KMS-11 (cell line): Measurements from ENCODE around the gene CLDN34.

Source experiments
- H2AFZ ChIP-seq: fragments of 200-600 bp; sonication (generic); 2 replicates; pipeline ENCODE4 v1.6.1; 2016; ENCODE audit warnings: antibody characterized with exemption, mixed run types, low read depth
- H3K27ac ChIP-seq: fragments of 200-600 bp; sonication (generic); 2 replicates; pipeline ENCODE4 v1.6.1; 2016; ENCODE audit warnings: mild to moderate bottlenecking, mixed run types
- H3K27me3 ChIP-seq: fragments of 200-600 bp; sonication (generic); 2 replicates; pipeline ENCODE4 v1.6.1; 2017; ENCODE audit warnings: mild to moderate bottlenecking, low read depth, mixed run types, moderate library complexity; ENCODE audit not compliant: insufficient read depth
- H3K36me3 ChIP-seq: fragments of 200-600 bp; sonication (generic); 2 replicates; pipeline ENCODE4 v1.6.1; 2017; ENCODE audit warnings: mild to moderate bottlenecking, mixed run types; ENCODE audit not compliant: insufficient read depth
- H3K4me1 ChIP-seq: fragments of 200-600 bp; sonication (generic); 2 replicates; pipeline ENCODE4 v1.6.1; 2016; ENCODE audit warnings: mild to moderate bottlenecking, low read depth, mixed run types; ENCODE audit not compliant: poor library complexity, severe bottlenecking
- H3K4me2 ChIP-seq: fragments of 200-600 bp; sonication (generic); 2 replicates; pipeline ENCODE4 v1.7.0; 2016; ENCODE audit warnings: mild to moderate bottlenecking, mixed run types
- H3K4me3 ChIP-seq: fragments of 200-600 bp; sonication (generic); IDR thresholded peaks from 2 replicates; pipeline ENCODE4 v1.6.1; 2017; ENCODE audit warnings: low read depth, low read length, mixed read lengths; ENCODE audit not compliant: insufficient read depth
- H3K79me2 ChIP-seq: fragments of 200-600 bp; sonication (generic); 2 replicates; pipeline ENCODE4 v1.6.1; 2016; ENCODE audit warnings: low read depth, mixed run types; ENCODE audit not compliant: insufficient read depth
- H3K9ac ChIP-seq: fragments of 200-600 bp; sonication (generic); 2 replicates; pipeline ENCODE4 v1.6.1; 2016; ENCODE audit warnings: mild to moderate bottlenecking, mixed run types
- H4K20me1 ChIP-seq: fragments of 200-600 bp; sonication (generic); 2 replicates; pipeline ENCODE4 v1.6.1; 2016; ENCODE audit warnings: mild to moderate bottlenecking, mixed run types; ENCODE audit not compliant: insufficient read depth
- CTCF ChIP-seq: fragments of 200-600 bp; sonication (generic); conservative IDR thresholded peaks from 2 replicates; pipeline ENCODE4 v1.6.1; 2017; ENCODE audit warnings: low read depth, mild to moderate bottlenecking, antibody characterized with exemption, low read length, moderate library complexity, mixed read lengths

CLDN34 gene

GRCh38 chrX:9995855-9996339 is 28.7 kb downstream of the CLDN34 start:
- no peaks in the 10 kb centered on the region for H3K79me2 ChIP-seq
- peak overlapping the region; percentile 85 for H3K4me2 ChIP-seq
- H3K4me1 ChIP-seq: peaks cover 49% of the 10 kb centered on the region
- TF ChIP-seq CTCF: peak; percentile 93
- H3K27me3 ChIP-seq: no peaks in the 10 kb centered on the region
- H3K9ac ChIP-seq: peak overlapping the region; percentile 94
- H3K27ac ChIP-seq: peak overlapping the region; percentile 100
- H2AFZ ChIP-seq: peak overlapping the region; percentile 8; the same call in 1 of the 2 replicates
- no peaks in the 10 kb centered on the region for H3K36me3 ChIP-seq
- H4K20me1 ChIP-seq: no peaks in the 10 kb centered on the region
- H3K4me3 ChIP-seq: no peak overlapping the region

GRCh38 chrX:9997041-9997440 is 29.9 kb downstream of the CLDN34 start:
- Histone ChIP-seq H3K4me2 (peak overlapping the region; percentile 85), H3K27me3 (no peaks in the 10 kb centered on the region), H3K79me2 (no peaks in the 10 kb centered on the region), H3K4me3 (no peak overlapping the region), H3K9ac (peak overlapping the region; percentile 94), H3K4me1 (peaks cover 49% of the 10 kb centered on the region), H3K27ac (peak overlapping the region; percentile 100), H4K20me1 (no peaks in the 10 kb centered on the region), H2AFZ (peak overlapping the region; percentile 36; the same call in 1 of the 2 replicates), H3K36me3 (no peaks in the 10 kb centered on the region)
- TF ChIP-seq CTCF: 0 out of 2 replicates have a peak, but pooled peaks have one; percentile 17

GRCh38 chrX:9997524-9997923 is 30.4 kb downstream of the CLDN34 start:
- H3K4me3 ChIP-seq: no peak overlapping the region
- H3K4me2 ChIP-seq: peak overlapping the region; percentile 85
- peak overlapping the region; percentile 36; the same call in 1 of the 2 replicates for H2AFZ ChIP-seq
- H3K36me3 ChIP-seq: no peaks in the 10 kb centered on the region
- no peaks in the 10 kb centered on the region for H4K20me1 ChIP-seq
- TF ChIP-seq CTCF: no peak
- H3K9ac ChIP-seq: peak overlapping the region; percentile 94
- no peaks in the 10 kb centered on the region for H3K79me2 ChIP-seq
- no peaks in the 10 kb centered on the region for H3K27me3 ChIP-seq
- H3K27ac ChIP-seq: peak overlapping the region; percentile 100
- peaks cover 52% of the 10 kb centered on the region for H3K4me1 ChIP-seq

- no peak for TF ChIP-seq CTCF
- H3K9ac ChIP-seq: no peak overlapping the region
- no peaks in the 10 kb centered on the region for H3K79me2 ChIP-seq
Measured at GRCh38 chrX:10001496-10001895, 34.3 kb downstream of the CLDN34 start.

More at GRCh38 chrX:10001496-10001895, 34.3 kb downstream of the CLDN34 start:
- no peak overlapping the region for H3K27ac ChIP-seq
- no peaks in the 10 kb centered on the region for H3K36me3 ChIP-seq
- H3K4me2 ChIP-seq: no peak overlapping the region
- no peak overlapping the region for H2AFZ ChIP-seq
- H3K4me3 ChIP-seq: no peak overlapping the region
- no peaks in the 10 kb centered on the region for H4K20me1 ChIP-seq
- H3K27me3 ChIP-seq: no peaks in the 10 kb centered on the region
- H3K4me1 ChIP-seq: peaks cover 79% of the 10 kb centered on the region
